Measurements from ENCODE around the gene SLC5A2. TPM values are rescaled to one million over a fixed set of nuclear protein-coding genes. Genes with fewer than 3 reads are reported as not detected.
"Not testable (repeated sequence)": the region's sequence is repeated elsewhere in the genome, so short reads cannot be mapped to it uniquely, and the experiment has no call there.

The SLC5A2 gene
- total RNA-seq, 2 experiments from 2014 or later: 0.21 TPM; not detected in 1

DNA sequence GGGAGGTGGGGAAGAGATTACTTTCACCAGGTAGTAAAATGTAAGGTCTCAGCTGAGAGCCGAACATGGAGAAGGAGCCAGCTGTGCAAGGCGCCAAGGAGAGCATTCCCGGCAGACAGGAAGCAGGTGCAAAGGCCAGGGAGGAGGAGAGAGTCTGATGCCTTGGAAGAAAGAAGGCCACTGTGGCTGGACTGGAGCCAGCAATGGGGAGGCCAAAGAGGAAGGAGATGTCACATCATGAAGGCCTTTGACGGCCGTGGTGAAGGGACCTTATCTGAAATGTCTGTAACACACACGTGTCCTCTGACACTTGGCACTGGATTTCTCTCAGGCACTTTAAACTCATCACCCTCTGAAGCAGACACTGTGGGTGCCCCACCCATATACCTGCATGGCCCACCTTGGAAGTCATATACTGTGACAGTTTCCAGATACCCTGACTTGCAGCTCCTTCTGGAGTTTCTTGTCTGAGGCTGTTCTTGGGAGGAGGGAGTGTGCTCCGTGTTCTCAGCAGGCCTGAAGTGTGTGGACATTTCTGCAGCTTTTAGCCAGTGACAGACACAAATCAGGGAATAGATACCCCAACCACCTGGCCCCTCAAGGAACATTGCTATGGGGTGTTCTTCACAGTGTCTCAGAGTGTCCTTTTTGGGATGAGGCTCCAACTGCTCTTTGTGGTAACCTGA is 1.9 kb upstream of the SLC5A2 start:
- H3K4me3 Mint-ChIP-seq: no peak overlapping the region
- POLR2A ChIA-PET: no interaction called here
- no peak for DNase-seq
- no peaks in the 10 kb centered on the region for H3K27me3 Mint-ChIP-seq
- intact Hi-C loops (cut with micrococcal nuclease): no loop called here
- H3K36me3 Mint-ChIP-seq: no peaks in the 10 kb centered on the region
- no peaks in the 10 kb centered on the region for H3K9me3 Mint-ChIP-seq
- H3K27ac Mint-ChIP-seq: no peak overlapping the region
- H3K4me1 Mint-ChIP-seq (ENCODE audit: low read depth): peaks cover 17% of the 10 kb centered on the region
- CTCF ChIA-PET: interaction anchor here (1.1 kb wide), 1 partner anchor 21 kb away, joined by 3 read pairs; no protein-coding TSS in a partner anchor

DNA sequence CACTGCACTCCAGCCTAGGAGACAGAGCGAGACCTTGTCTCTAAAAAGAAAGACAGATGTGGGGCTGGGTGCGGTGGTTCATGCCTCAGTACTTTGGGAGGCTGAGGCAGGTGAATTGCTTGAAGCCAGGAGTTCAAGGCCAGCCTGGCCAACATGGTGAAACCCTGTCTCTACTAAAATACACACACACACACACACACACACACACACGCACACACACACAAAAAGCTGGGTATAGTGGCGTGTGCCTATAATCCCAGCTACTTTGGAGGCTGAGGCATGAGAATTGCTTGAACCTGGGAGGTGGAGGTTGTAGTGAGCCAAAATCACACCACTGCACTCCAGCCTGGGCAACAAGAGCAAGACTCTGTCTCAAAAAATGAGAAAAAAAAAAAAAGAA is 1.1 kb downstream of the SLC5A2 start:
- POLR2A ChIA-PET, DNase-seq, H3K4me3 Mint-ChIP-seq: not testable (repeated sequence)

DNA sequence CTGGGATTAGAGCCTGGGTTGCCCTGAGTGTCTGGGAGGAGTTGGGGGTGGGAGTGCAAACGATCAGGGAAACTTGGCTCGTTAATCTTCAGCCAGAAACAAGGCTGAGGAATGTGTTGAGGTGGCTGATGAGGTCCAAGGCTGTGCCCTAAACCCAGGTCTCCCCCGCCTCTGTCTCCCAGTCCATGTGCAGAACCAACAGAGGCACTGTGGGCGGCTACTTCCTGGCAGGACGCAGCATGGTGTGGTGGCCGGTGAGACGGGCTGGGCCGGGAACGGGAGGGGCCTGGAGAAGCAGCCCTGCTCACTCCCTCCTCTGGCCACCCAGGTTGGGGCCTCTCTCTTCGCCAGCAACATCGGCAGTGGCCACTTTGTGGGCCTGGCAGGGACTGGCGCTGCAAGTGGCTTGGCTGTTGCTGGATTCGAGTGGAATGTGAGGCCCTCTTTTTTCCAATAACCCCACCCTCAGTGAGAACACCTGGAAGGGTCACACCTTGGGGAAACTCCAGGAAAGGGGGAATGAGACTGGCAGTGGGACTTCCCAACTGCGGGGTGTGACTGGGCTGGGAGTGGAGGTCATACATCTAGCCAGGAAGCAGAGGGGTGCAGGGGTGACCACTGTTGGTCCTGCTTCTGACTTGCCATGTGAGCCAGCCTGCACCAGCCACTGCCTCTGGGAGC is 1.7 kb downstream of the SLC5A2 start:
- CTCF ChIA-PET: no interaction called here
- POLR2A ChIA-PET: no interaction called here
- peaks cover 6% of the 10 kb centered on the region for H3K4me1 Mint-ChIP-seq (ENCODE audit: low read depth)
- no peak for DNase-seq
- no peaks in the 10 kb centered on the region for H3K9me3 Mint-ChIP-seq
- no peaks in the 10 kb centered on the region for H3K36me3 Mint-ChIP-seq
- intact Hi-C loops (cut with micrococcal nuclease): no loop called here
- no peak overlapping the region for H3K27ac Mint-ChIP-seq
- no peaks in the 10 kb centered on the region for H3K27me3 Mint-ChIP-seq
- H3K4me3 Mint-ChIP-seq: no peak overlapping the region

More for the DNA sequence above, 1.1 kb downstream of the SLC5A2 start:
- CTCF ChIA-PET; intact Hi-C loops (cut with micrococcal nuclease); H3K9me3 Mint-ChIP-seq; H3K27ac Mint-ChIP-seq; H3K4me1 Mint-ChIP-seq (ENCODE audit: low read depth); H3K36me3 Mint-ChIP-seq; H3K27me3 Mint-ChIP-seq: not testable (repeated sequence)

DNA sequence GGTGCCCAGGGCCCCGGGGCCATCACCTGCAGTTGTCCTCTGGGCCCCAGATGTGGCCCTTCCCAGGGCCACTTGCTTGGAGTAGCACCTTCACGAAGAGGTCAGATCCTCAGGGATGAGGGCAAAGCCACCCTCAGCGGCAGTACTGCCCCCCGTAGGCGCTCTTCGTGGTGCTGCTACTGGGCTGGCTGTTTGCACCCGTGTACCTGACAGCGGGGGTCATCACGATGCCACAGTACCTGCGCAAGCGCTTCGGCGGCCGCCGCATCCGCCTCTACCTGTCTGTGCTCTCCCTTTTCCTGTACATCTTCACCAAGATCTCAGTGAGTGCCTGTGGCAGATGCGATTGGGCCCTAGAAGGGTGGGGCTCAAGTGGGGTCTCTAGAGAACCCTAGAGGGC is 2.6 kb downstream of the SLC5A2 start:
- H3K36me3 Mint-ChIP-seq: no peaks in the 10 kb centered on the region
- H3K4me3 Mint-ChIP-seq: no peak overlapping the region
- intact Hi-C loops (cut with micrococcal nuclease): no loop called here
- ChIA-PET CTCF (no interaction called here), POLR2A (interaction anchor here (1.2 kb wide), 1 partner anchor 26 kb away, joined by 3 read pairs; no protein-coding TSS in a partner anchor)
- H3K4me1 Mint-ChIP-seq (ENCODE audit: low read depth): peaks cover 6% of the 10 kb centered on the region
- H3K27me3 Mint-ChIP-seq: no peaks in the 10 kb centered on the region
- H3K27ac Mint-ChIP-seq: no peak overlapping the region
- DNase-seq: no peak
- no peaks in the 10 kb centered on the region for H3K9me3 Mint-ChIP-seq

DNA sequence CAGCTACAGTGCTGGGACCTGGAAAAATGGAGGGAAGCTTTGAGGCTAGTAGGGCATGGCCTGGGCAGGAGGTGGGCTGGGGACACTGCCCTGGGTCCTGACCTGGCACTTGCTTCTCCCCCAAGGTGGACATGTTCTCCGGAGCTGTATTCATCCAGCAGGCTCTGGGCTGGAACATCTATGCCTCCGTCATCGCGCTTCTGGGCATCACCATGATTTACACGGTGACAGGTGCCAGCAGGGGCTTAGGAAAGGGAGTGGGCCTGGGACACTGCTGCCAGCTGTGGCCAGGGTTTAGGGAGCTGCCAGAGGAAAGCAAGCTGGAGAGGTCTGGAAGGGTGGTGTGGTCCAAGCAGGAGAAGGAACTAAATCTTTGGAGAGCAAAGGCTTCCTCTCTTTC is 3.1 kb downstream of the SLC5A2 start:
- Mint-ChIP-seq H3K27me3 (no peaks in the 10 kb centered on the region), H3K4me1 (ENCODE audit: low read depth) (peaks cover 6% of the 10 kb centered on the region), H3K4me3 (no peak overlapping the region), H3K36me3 (peaks cover 3% of the 10 kb centered on the region), H3K27ac (no peak overlapping the region), H3K9me3 (no peaks in the 10 kb centered on the region)
- DNase-seq: no peak
- intact Hi-C loops (cut with micrococcal nuclease): no loop called here
- CTCF ChIA-PET: no interaction called here
- POLR2A ChIA-PET: interaction anchor here (1.2 kb wide), 1 partner anchor 26 kb away, joined by 3 read pairs; no protein-coding TSS in a partner anchor

DNA sequence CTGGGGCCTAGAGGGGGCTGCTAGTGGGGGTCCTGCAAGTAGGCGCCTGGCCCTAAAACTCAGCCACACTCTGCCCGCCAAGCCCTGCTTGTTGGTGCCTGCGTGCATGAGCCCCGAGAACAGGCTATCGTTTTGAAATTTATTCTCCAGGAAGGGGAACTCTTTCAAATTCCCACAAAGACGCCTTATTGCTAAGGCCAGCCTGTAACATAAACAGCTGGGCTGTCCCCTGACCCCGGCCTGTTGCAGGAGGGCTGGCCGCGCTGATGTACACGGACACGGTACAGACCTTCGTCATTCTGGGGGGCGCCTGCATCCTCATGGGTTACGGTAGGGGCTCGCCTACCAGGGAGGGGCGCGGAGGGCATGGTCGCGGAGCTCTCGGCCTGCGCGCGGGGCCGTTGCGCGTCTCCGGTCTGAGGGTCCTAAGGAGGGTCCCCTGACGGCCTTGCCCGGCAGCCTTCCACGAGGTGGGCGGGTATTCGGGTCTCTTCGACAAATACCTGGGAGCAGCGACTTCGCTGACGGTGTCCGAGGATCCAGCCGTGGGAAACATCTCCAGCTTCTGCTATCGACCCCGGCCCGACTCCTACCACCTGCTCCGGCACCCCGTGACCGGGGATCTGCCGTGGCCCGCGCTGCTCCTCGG is 4.3 kb downstream of the SLC5A2 start:
- Mint-ChIP-seq H3K4me1 (ENCODE audit: low read depth) (peaks cover 6% of the 10 kb centered on the region), H3K27ac (no peak overlapping the region), H3K27me3 (no peaks in the 10 kb centered on the region), H3K36me3 (peaks cover 3% of the 10 kb centered on the region), H3K9me3 (no peaks in the 10 kb centered on the region), H3K4me3 (peak overlapping the region; percentile 84)
- ChIA-PET POLR2A (interaction anchor here (1.2 to 1.5 kb wide), 2 partner anchors 10 to 28 kb away, joined by 4 to 5 read pairs; partner anchors contain the start of gene ARMC5), CTCF (no interaction called here)
- DNase-seq: no peak
- intact Hi-C loops (cut with micrococcal nuclease): loop anchor here (1.0 kb wide), 1 partner anchor 10 kb away; no protein-coding TSS in a partner anchor

DNA sequence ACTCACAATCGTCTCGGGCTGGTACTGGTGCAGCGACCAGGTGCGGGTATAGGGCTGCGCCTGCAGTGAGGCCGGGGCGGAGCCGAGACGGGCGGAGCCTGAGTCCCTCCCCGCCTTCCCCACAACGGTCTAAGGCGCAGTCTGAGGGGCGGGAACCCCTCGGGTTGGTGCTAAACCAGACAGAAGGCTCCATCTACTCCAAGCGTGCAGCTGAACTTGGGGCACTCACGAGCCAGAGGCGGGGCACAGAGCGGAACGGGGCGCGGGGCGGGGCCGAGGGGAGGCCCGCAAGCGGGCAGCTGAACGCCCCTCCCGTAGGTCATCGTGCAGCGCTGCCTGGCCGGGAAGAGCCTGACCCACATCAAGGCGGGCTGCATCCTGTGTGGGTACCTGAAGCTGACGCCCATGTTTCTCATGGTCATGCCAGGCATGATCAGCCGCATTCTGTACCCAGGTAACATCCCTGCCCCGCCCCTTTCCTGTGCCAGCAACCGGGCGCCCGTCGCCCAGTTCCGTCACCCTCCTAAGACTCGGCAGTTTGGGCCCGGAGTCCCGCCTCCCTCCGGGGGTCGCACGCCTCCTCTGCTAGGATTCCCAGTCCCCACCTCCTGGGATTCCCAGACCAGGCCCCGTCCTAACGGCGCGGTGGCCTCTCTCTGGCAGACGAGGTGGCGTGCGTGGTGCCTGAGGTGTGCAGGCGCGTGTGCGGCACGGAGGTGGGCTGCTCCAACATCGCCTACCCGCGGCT is 5.0 kb downstream of the SLC5A2 start:
- H3K27me3 Mint-ChIP-seq: no peaks in the 10 kb centered on the region
- CTCF ChIA-PET: no interaction called here
- POLR2A ChIA-PET: interaction anchor here (1.2 to 2.1 kb wide), 3 partner anchors 9 to 29 kb away, joined by 4 to 9 read pairs (median 5); partner anchors contain the start of gene ARMC5

DNA sequence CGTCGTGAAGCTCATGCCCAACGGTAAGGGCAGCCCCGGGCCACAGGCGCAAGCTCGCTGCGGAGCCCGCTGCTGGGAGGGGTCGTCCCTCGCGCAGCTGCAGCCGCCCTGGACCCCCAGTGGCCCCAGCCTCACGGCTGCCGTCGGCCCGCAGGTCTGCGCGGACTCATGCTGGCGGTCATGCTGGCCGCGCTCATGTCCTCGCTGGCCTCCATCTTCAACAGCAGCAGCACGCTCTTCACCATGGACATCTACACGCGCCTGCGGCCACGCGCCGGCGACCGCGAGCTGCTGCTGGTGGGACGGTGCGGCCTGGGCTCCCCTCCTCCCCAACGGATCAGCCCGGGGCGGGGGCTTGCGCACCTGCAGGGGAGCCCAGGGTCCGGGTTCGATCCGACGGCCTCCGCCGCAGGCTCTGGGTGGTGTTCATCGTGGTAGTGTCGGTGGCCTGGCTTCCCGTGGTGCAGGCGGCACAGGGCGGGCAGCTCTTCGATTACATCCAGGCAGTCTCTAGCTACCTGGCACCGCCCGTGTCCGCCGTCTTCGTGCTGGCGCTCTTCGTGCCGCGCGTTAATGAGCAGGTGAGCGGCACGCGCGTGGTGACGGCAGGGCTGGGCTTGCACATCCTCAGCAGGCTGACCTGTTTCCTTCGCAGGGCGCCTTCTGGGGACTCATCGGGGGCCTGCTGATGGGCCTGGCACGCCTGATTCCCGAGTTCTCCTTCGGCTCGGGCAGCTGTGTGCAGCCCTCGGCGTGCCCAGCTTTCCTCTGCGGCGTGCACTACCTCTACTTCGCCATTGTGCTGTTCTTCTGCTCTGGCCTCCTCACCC is 5.8 kb downstream of the SLC5A2 start:
- H3K36me3 Mint-ChIP-seq: peaks cover 4% of the 10 kb centered on the region
- no peak for DNase-seq
- intact Hi-C loops (cut with micrococcal nuclease): no loop called here
- H3K27ac Mint-ChIP-seq: no peak overlapping the region
- H3K9me3 Mint-ChIP-seq: no peaks in the 10 kb centered on the region
- ChIA-PET POLR2A (interaction anchor here (1.2 to 2.1 kb wide), 3 partner anchors 9 to 30 kb away, joined by 4 to 9 read pairs (median 5); partner anchors contain the start of gene ARMC5), CTCF (no interaction called here)
- peaks cover 6% of the 10 kb centered on the region for H3K4me1 Mint-ChIP-seq (ENCODE audit: low read depth)
- H3K4me3 Mint-ChIP-seq: no peak overlapping the region
- no peaks in the 10 kb centered on the region for H3K27me3 Mint-ChIP-seq

More for the DNA sequence above, 5.0 kb downstream of the SLC5A2 start:
- peak; percentile 74 for DNase-seq
- H3K4me3 Mint-ChIP-seq: peak overlapping the region; percentile 84
- H3K4me1 Mint-ChIP-seq (ENCODE audit: low read depth): peaks cover 6% of the 10 kb centered on the region
- peaks cover 3% of the 10 kb centered on the region for H3K36me3 Mint-ChIP-seq
- H3K9me3 Mint-ChIP-seq: no peaks in the 10 kb centered on the region
- no peak overlapping the region for H3K27ac Mint-ChIP-seq
- intact Hi-C loops (cut with micrococcal nuclease): loop anchor here (1.0 kb wide), 1 partner anchor 11 kb away; no protein-coding TSS in a partner anchor

DNA sequence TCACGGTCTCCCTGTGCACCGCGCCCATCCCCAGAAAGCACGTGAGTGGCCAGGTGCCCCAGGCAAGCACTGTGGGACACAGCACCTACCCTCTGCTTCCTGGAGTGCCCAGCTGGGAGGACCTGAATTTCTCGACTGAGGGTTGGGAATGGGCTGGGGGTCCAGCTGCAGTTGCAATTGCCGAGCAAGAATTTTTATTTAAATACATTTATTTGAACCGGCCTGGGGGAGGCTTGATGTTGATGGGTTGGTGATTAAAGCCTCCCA is 6.3 kb downstream of the SLC5A2 start:
- DNase-seq: no peak
- peaks cover 6% of the 10 kb centered on the region for H3K4me1 Mint-ChIP-seq (ENCODE audit: low read depth)
- ChIA-PET POLR2A (interaction anchor here (2.1 kb wide), 1 partner anchor 12 kb away, joined by 9 read pairs; no protein-coding TSS in a partner anchor), CTCF (no interaction called here)
- intact Hi-C loops (cut with micrococcal nuclease): no loop called here
- peaks cover 4% of the 10 kb centered on the region for H3K36me3 Mint-ChIP-seq
- no peaks in the 10 kb centered on the region for H3K27me3 Mint-ChIP-seq
- H3K27ac Mint-ChIP-seq: no peak overlapping the region
- H3K9me3 Mint-ChIP-seq: no peaks in the 10 kb centered on the region
- H3K4me3 Mint-ChIP-seq: no peak overlapping the region

DNA sequence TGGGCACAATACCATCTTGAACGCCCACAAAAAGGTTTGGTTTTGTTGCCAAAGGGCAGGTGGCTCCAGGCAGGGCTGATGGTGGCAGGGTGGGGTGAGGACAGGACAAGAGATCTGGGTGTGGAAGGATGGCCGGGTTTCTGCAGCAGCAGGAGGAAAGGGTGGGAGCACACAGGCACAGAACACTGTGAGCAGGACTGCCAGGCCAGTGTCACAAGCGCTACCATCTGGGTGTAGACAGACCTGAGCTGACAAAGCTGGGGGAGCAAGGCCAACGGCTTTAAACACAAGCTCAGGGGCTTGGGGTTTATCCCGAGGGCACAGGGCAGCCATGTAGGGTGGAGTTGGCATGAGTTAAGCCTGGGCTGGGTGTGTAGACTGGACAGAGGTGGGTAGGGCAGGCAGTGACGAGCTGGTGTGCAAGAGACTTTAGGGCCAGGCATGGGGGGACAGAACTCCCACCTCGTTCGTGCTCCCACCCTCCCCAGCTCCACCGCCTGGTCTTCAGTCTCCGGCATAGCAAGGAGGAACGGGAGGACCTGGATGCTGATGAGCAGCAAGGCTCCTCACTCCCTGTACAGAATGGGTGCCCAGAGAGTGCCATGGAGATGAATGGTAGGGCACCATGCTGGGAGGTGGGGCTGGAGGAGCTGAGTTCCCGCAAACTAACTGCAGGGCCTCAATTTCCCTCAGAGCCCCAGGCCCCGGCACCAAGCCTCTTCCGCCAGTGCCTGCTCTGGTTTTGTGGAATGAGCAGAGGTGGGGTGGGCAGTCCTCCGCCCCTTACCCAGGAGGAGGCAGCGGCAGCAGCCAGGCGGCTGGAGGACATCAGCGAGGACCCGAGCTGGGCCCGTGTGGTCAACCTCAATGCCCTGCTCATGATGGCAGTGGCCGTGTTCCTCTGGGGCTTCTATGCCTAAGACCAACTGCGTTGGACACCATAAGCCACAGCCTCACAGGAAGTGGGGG is 7.0 kb downstream of the SLC5A2 start:
- intact Hi-C loops (cut with micrococcal nuclease): no loop called here
- H3K27ac Mint-ChIP-seq: no peak overlapping the region
- POLR2A ChIA-PET: interaction anchor here (0.9 to 2.1 kb wide), 2 partner anchors 13 to 18 kb away, joined by 4 to 9 read pairs; partner anchors contain the start of gene RUSF1

More for the DNA sequence above, 7.0 kb downstream of the SLC5A2 start:
- no peak overlapping the region for H3K4me3 Mint-ChIP-seq
- H3K27me3 Mint-ChIP-seq: no peaks in the 10 kb centered on the region
- peaks cover 4% of the 10 kb centered on the region for H3K36me3 Mint-ChIP-seq
- H3K9me3 Mint-ChIP-seq: no peaks in the 10 kb centered on the region
- H3K4me1 Mint-ChIP-seq (ENCODE audit: low read depth): peaks cover 6% of the 10 kb centered on the region
- DNase-seq: no peak
- CTCF ChIA-PET: no interaction called here

All from activated CD4-positive, alpha-beta memory T cell treated with anti-CD3 and anti-CD28 coated beads for 36 hours (primary cell).